Measurements from ENCODE around the gene ISL2.

GRCh38 chr15:76337696-76338485 lies 1.3 kb downstream of the ISL2 start:
- no peak for TF ChIP-seq CTCF (conservative IDR thresholded peaks at IDR 0.05; ENCODE audit: low read length)
- TF ChIP-seq EZH2phosphoT487 (IDR thresholded peaks at IDR 0.05; ENCODE audit: borderline replicate concordance, low read depth, low read length): no peak

Data from OCI-LY7 (cell line).